SK-N-SH (cell line): ENCODE data around the gene HDAC4. TPM values are rescaled to one million over a fixed set of nuclear protein-coding genes. Genes with fewer than 3 reads are reported as not detected.

Experiments
- CTCF ChIA-PET: fragments of 300-600, 350-600 bp; formaldehyde crosslinking; extraction: SDS; loops from one replicate; lab custom pipeline; 2021; lab: Yijun Ruan, JAX
- POLR2A ChIA-PET: fragments of 350-600 bp; sonication (Branson Sonifier 250); formaldehyde crosslinking; extraction: SDS; loops from one replicate; lab custom pipeline; 2020; ENCODE audit warnings: antibody characterized with exemption, inconsistent platforms; lab: Yijun Ruan, JAX
- DNase-seq: peaks from one replicate; pipeline ENCODE4 v3.0.0; 2012
- H2AFZ ChIP-seq: fragments of 200-600 bp; sonication (generic); 2 replicates; pipeline ENCODE4 v1.8.1; 2016; ENCODE audit warnings: antibody characterized with exemption, mild to moderate bottlenecking, low read depth
- H3F3A ChIP-seq: fragments of 200-600 bp; sonication (generic); replicated peaks from 2 replicates; pipeline ENCODE3; 2016; ENCODE audit warnings: antibody characterized with exemption, mild to moderate bottlenecking; ENCODE audit not compliant: insufficient read depth
- H3K27ac ChIP-seq, 2 experiments: fragments of 200-500 bp in 1 of 2; fragments of 200-600 bp in 1 of 2; sonication (Bioruptor generic) in 1 of 2; sonication (generic), shearing (Covaris generic) in 1 of 2; 2 replicates each; pipeline versions ENCODE4 v1.5.1 to v1.6.1; 2014 to 2016; ENCODE audit warnings: low read depth in 2 of 2, inconsistent platforms in 1 of 2, low read length in 1 of 2, mild to moderate bottlenecking in 1 of 2, mixed read lengths in 1 of 2
- H3K27me3 ChIP-seq: fragments of 200-600 bp; sonication (generic), shearing (Covaris generic); 2 replicates; pipeline ENCODE4 v1.6.1; 2016; ENCODE audit warnings: mixed run types; ENCODE audit not compliant: insufficient read depth
- H3K36me3 ChIP-seq, 2 experiments: fragments of 200-500 bp in 1 of 2; fragments of 200-600 bp in 1 of 2; sonication (Bioruptor generic) in 1 of 2; sonication (generic) in 1 of 2; replicated peaks in 1 of 2; 2 replicates each; pipeline versions ENCODE3 to v1.5.1; 2014 to 2016; ENCODE audit warnings: low read length in 1 of 2, mild to moderate bottlenecking in 1 of 2; ENCODE audit not compliant: insufficient read depth in 2 of 2, control insufficient read depth in 1 of 2
- H3K4me1 ChIP-seq, 2 experiments: fragments of 200-500 bp in 1 of 2; fragments of 200-600 bp in 1 of 2; sonication (Bioruptor generic) in 1 of 2; sonication (generic), shearing (Covaris generic) in 1 of 2; 2 replicates each; pipeline versions ENCODE4 v1.5.1 to v1.6.1; 2014 to 2016; ENCODE audit warnings: low read depth in 1 of 2, low read length in 1 of 2, mixed run types in 1 of 2; ENCODE audit not compliant: insufficient read depth in 2 of 2, control insufficient read depth in 1 of 2
- H3K4me2 ChIP-seq: fragments of 200-600 bp; sonication (generic), shearing (Covaris generic); 2 replicates; pipeline ENCODE4 v1.6.1; 2017; ENCODE audit warnings: mixed run types
- H3K4me3 ChIP-seq, 2 experiments: fragments of 200-500 bp in 1 of 2; fragments of 200-600 bp in 1 of 2; sonication (Bioruptor generic) in 1 of 2; sonication (generic), shearing (Covaris generic) in 1 of 2; 2 replicates each; pipeline versions ENCODE4 v1.5.1 to v1.8.1; 2014 to 2016; ENCODE audit warnings: low read depth in 2 of 2, inconsistent platforms in 1 of 2, low read length in 1 of 2, mild to moderate bottlenecking in 1 of 2, mixed read lengths in 1 of 2, moderate library complexity in 1 of 2
- H3K79me2 ChIP-seq: fragments of 200-600 bp; sonication (generic); 2 replicates; pipeline ENCODE4 v1.8.1; 2017; ENCODE audit warnings: mild to moderate bottlenecking; ENCODE audit not compliant: insufficient read depth
- H3K9ac ChIP-seq: fragments of 200-600 bp; sonication (generic); 2 replicates; pipeline ENCODE4 v1.6.1; 2017; ENCODE audit warnings: mixed run types
- H3K9me2 ChIP-seq: fragments of 200-600 bp; sonication (generic); 2 replicates; pipeline ENCODE4 v1.6.1; 2017; ENCODE audit warnings: mixed run types
- H3K9me3 ChIP-seq: fragments of 200-600 bp; sonication (generic); 2 replicates; pipeline ENCODE4 v1.6.1; 2017; ENCODE audit warnings: mixed run types, mild to moderate bottlenecking, moderate library complexity
- H4K20me1 ChIP-seq: fragments of 200-600 bp; sonication (generic); 2 replicates; pipeline ENCODE4 v1.6.1; 2017; ENCODE audit warnings: mild to moderate bottlenecking, mixed run types; ENCODE audit not compliant: insufficient read depth
- CHD2 ChIP-seq: fragments of 150-350 bp; IDR thresholded peaks from 2 replicates; pipeline ENCODE4 v1.6.1; 2018; ENCODE audit warnings: low read length; ENCODE audit not compliant: partially characterized antibody
- ELF1 ChIP-seq: IDR thresholded peaks from 2 replicates; pipeline ENCODE4 v1.4.0; 2012
- GABPA ChIP-seq: IDR thresholded peaks from 2 replicates; pipeline ENCODE4 v1.4.0; 2012; ENCODE audit warnings: low read depth, mild to moderate bottlenecking
- GATA2 ChIP-seq: sonication (generic); formaldehyde crosslinking; IDR thresholded peaks from 2 replicates; pipeline ENCODE4 v1.5.0; 2020; ENCODE audit warnings: mild to moderate bottlenecking, missing genetic modification reagents
- JUND ChIP-seq: IDR thresholded peaks from 2 replicates; pipeline ENCODE4 v1.4.0; 2012
- NFIC ChIP-seq: IDR thresholded peaks from 2 replicates; pipeline ENCODE4 v1.4.0; 2012; ENCODE audit warnings: borderline replicate concordance
- RAD21 ChIP-seq: IDR thresholded peaks from 2 replicates; pipeline ENCODE4 v1.6.1; 2012; ENCODE audit warnings: mild to moderate bottlenecking, low read length
- RXRA ChIP-seq: IDR thresholded peaks from 2 replicates; pipeline ENCODE4 v1.4.0; 2012; ENCODE audit warnings: low read depth, mild to moderate bottlenecking, borderline replicate concordance
- SMC3 ChIP-seq: IDR thresholded peaks from 2 replicates; pipeline ENCODE4 v1.6.1; 2012; ENCODE audit warnings: low read depth, low read length, improper control_type of control experiment
- TAF1 ChIP-seq: IDR thresholded peaks from 2 replicates; pipeline ENCODE4 v1.6.1; 2012; ENCODE audit warnings: low read depth, mild to moderate bottlenecking, low read length, moderate library complexity, borderline replicate concordance
- WGBS: methylation state at CpG from one replicate; pipeline ENCODE4 v1.1.6; 2017; ENCODE audit warnings: low lambda C conversion rate; 5-methylcytosine and 5-hydroxymethylcytosine counted together
- polyA plus RNA-seq, 3 experiments: library from polyadenylated mRNA; depleted of rRNA; stranded (reverse); fragments of >200 nt; gene quantifications; 2 replicates each; pipeline ENCODE4 v1.2.3, GENCODE V29; 2012

The HDAC4 gene
- polyA plus RNA-seq, 1 of the 3 experiments (the other 2 are of a cell fraction) = 5.5 TPM

DNA sequence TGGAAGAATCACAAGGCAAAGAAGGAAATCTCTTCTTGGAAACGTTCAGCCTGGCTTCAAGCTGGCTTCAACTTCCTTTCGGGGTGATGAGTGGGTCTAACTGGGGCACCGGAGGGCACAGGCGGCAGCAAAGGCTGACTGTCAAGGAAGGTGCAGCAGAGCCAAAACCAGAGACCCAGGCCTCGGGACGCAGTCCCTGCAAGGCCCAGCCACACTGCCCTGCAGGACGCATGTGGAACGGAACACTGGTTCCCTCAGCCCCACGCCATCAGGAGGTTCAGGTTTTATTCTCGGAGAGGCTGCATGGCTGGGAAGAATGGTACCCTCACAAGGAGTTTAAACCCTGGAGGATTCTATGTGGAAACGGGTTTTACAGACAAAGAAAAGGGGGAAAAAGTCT is 165.5 kb downstream of the HDAC4 start:
- no peaks in the 10 kb centered on the region for H3K9me2 ChIP-seq
- ChIA-PET CTCF (no interaction called here), POLR2A (no interaction called here)
- H4K20me1 ChIP-seq = no peaks in the 10 kb centered on the region
- H3K27ac ChIP-seq = no peak overlapping the region
- 94% methylated on average over 11 of the region's 11 CpGs for WGBS
- no peaks in the 10 kb centered on the region for H3F3A ChIP-seq
- no peaks in the 10 kb centered on the region for H3K9me3 ChIP-seq
- no peaks in the 10 kb centered on the region for H3K36me3 ChIP-seq
- no peaks in the 10 kb centered on the region; the same call in 1 of the 2 replicates for H3K79me2 ChIP-seq
- TF ChIP-seq SMC3 = no peak
- H3K4me1 ChIP-seq = peaks cover 0 to 43% of the 10 kb centered on the region in 2 experiments; a peak in 2 of 4 replicates
- no peak overlapping the region for H2AFZ ChIP-seq
- DNase-seq = no peak
- no peak overlapping the region for H3K4me2 ChIP-seq
- H3K27me3 ChIP-seq = no peaks in the 10 kb centered on the region
- no peak overlapping the region for H3K4me3 ChIP-seq
- no peak overlapping the region for H3K9ac ChIP-seq

DNA sequence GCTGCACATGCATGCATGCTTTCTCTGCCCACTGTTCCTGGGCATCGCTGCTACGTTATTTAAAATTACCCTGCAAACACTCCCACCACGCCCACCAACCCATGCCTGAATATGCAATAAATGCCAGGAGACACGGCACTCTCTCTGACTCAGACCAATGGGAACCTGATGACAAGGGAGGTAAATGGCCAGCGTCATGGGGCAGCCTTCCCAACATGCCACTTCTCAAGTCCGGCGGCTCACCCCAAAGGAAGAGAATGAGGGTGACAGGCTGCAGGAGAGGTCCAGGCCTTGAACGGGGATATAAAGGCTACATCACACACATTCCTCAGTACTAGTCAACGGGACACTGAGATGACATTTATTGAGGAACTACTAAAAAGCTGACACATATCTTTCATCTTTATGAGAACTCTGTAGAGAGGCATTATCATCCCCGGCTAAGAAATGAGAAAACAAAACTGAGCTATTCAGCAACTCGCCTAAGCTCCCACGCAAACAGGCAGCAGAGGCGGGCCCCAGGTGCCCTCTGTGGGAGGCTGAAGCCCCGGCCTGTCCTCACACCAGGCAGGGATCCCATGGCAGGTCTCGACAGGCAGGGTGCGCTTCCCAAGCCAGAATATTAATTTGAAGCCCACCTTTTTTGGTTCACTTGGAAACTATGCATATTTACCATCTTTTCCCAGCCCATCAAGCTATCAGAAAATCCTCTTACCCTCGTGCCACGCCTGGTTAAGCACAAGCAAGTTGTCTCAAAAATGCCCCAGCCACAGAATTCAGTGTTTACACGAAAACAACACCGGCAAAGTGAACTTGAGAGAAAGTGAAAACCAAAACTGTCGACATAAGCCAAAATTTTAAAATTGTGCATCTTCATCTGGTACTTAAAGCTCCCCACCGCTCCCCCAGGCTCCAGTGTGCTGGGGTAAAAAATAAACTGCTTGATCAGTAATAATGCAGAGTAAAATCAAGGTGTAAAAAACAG is 166.3 kb downstream of the HDAC4 start:
- 95% methylated on average over 22 of the region's 22 CpGs for WGBS
- H3K27me3 ChIP-seq = no peaks in the 10 kb centered on the region
- no peaks in the 10 kb centered on the region; the same call in 1 of the 2 replicates for H3K79me2 ChIP-seq
- POLR2A ChIA-PET = no interaction called here
- TF ChIP-seq GABPA = no peak
- no peak for TF ChIP-seq NFIC
- TF ChIP-seq RAD21 = no peak
- no peak for TF ChIP-seq CHD2
- no peak for TF ChIP-seq ELF1
- TF ChIP-seq SMC3 = no peak
- TF ChIP-seq, all 33 proteins: peak for 0
- Histone ChIP-seq H4K20me1 (no peaks in the 10 kb centered on the region), H2AFZ (no peak overlapping the region), H3K9ac (no peak overlapping the region), H3K9me2 (no peaks in the 10 kb centered on the region), H3K9me3 (no peaks in the 10 kb centered on the region), H3F3A (no peaks in the 10 kb centered on the region), H3K36me3 (no peaks in the 10 kb centered on the region), H3K4me1 (peaks cover 0 to 42% of the 10 kb centered on the region in 2 experiments; a peak in 2 of 4 replicates), H3K4me3 (no peak overlapping the region), H3K27ac (no peak overlapping the region), H3K4me2 (no peak overlapping the region)
- no peak for DNase-seq
- CTCF ChIA-PET = no interaction called here

DNA sequence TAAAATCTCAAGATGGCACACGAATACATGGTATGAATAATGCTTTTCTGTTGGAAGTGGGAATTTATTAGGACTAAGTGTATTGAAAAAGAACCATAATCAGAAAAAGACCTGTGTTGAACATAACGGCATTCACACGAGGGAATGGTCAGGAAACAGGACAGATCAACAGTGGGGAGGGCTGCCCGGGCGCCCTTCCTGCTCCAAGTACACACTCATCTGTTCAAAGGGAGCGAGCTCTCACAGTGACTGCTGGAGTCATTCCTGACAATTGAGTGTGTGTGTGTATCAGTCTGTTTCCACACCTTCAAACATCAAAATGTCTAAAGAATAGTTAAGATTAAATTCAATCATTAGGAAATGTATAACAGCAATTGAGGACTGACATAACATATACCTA is 167.2 kb downstream of the HDAC4 start:
- Histone ChIP-seq H3K9me2 (no peaks in the 10 kb centered on the region), H3K27me3 (no peaks in the 10 kb centered on the region), H3F3A (no peaks in the 10 kb centered on the region), H3K4me2 (no peak overlapping the region), H3K9me3 (no peaks in the 10 kb centered on the region), H3K9ac (no peak overlapping the region), H3K4me1 (peaks cover 0 to 38% of the 10 kb centered on the region in 2 experiments; a peak in 1 of 4 replicates), H4K20me1 (no peaks in the 10 kb centered on the region), H3K36me3 (no peaks in the 10 kb centered on the region), H3K27ac (no peak overlapping the region), H3K79me2 (no peaks in the 10 kb centered on the region; the same call in 1 of the 2 replicates), H3K4me3 (no peak overlapping the region), H2AFZ (no peak overlapping the region)
- CTCF ChIA-PET = no interaction called here
- 89% methylated on average over 6 of the region's 6 CpGs for WGBS
- POLR2A ChIA-PET = no interaction called here
- no peak for TF ChIP-seq RXRA
- no peak for TF ChIP-seq GATA2 (CRISPR knock-in tag)
- no peak for TF ChIP-seq TAF1
- TF ChIP-seq JUND = no peak
- TF ChIP-seq NFIC = no peak
- DNase-seq = no peak
